ENCODE results near the gene BCKDHA.

DNA sequence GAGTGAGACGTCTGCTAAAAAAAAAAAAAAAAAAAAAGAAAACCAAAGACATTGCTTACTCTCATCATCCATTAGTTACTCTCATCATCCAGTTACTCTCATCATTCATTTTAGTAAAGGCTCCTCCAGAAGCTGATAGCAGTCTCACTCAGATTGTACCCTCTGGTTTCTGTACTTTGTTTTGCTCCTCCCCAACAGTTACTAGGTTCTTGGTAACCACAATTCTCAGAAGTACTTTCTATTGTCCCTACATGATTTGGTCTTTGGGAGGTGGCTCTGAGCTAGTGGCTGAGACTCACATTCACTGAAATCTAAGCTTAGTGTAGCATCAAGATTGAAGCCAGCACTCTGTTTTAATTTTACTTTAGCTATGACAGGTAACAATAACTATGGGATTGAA is 59.6 kb downstream of the BCKDHA start:
- no peak for TF ChIP-seq CTCF (IDR thresholded peaks at IDR 0.05)
- TF ChIP-seq POLR2AphosphoS5 (IDR thresholded peaks at IDR 0.05) = no peak

Data from stomach (tissue), 4 donors.